HG02678 (cell line): ENCODE data around the gene CARD14.
"Not testable (repeated sequence)": the region's sequence is repeated elsewhere in the genome, so short reads cannot be mapped to it uniquely, and the experiment has no call there.

ENCODE experiments used
- ATAC-seq: cut with Tn5 transposase; IDR thresholded peaks from one replicate; pipeline ENCODE4 v1.9.1; 2021; ENCODE audit warnings: mild to moderate bottlenecking, moderate library complexity; ENCODE audit not compliant: unreplicated experiment

The CARD14 gene

GRCh38 chr17:80223142-80223815, 53.4 kb downstream of the CARD14 start:
- no peak for ATAC-seq

GRCh38 chr17:80223838-80224497, 54.1 kb downstream of the CARD14 start:
- ATAC-seq, result no peak

GRCh38 chr17:80224683-80225082, 54.9 kb downstream of the CARD14 start:
- no peak for ATAC-seq

- no peak for ATAC-seq
These were observed 55.4 kb downstream of the CARD14 start for GRCh38 chr17:80225230-80225629.

- ATAC-seq, result no peak
These were observed 57.3 kb downstream of the CARD14 start for GRCh38 chr17:80227156-80227555.

GRCh38 chr17:80227666-80228065, 57.8 kb downstream of the CARD14 start:
- no peak for ATAC-seq

- ATAC-seq, result no peak
These were observed 58.6 kb downstream of the CARD14 start for GRCh38 chr17:80228477-80228876.

GRCh38 chr17:80229011-80229410, 59.2 kb downstream of the CARD14 start:
- ATAC-seq, result no peak

GRCh38 chr17:80232438-80232837, 62.6 kb downstream of the CARD14 start:
- no peak for ATAC-seq

- no peak for ATAC-seq
These were observed 63.4 kb downstream of the CARD14 start for GRCh38 chr17:80233202-80233601.

- no peak for ATAC-seq
These were observed 67.1 kb downstream of the CARD14 start for GRCh38 chr17:80236911-80237310.

GRCh38 chr17:80237386-80237785, 67.6 kb downstream of the CARD14 start:
- no peak for ATAC-seq

GRCh38 chr17:80242505-80242904, 72.7 kb downstream of the CARD14 start:
- no peak for ATAC-seq

- no peak for ATAC-seq
These were observed 74.0 kb downstream of the CARD14 start for GRCh38 chr17:80243526-80244433.

- not testable (repeated sequence) for ATAC-seq
These were observed 74.6 kb downstream of the CARD14 start for GRCh38 chr17:80244448-80244847.

GRCh38 chr17:80244871-80245509, 75.2 kb downstream of the CARD14 start:
- no peak for ATAC-seq

GRCh38 chr17:80245566-80246265, 75.9 kb downstream of the CARD14 start:
- ATAC-seq, result no peak

GRCh38 chr17:80246266-80246681, 76.4 kb downstream of the CARD14 start:
- no peak for ATAC-seq

- ATAC-seq, result no peak
These were observed 76.9 kb downstream of the CARD14 start for GRCh38 chr17:80246726-80247125.

GRCh38 chr17:80247561-80247960, 77.7 kb downstream of the CARD14 start:
- no peak for ATAC-seq
